ENCODE measurements around the gene CAMK2D. TPM values are rescaled to one million over a fixed set of nuclear protein-coding genes. Genes with fewer than 3 reads are reported as not detected.

Gene CAMK2D
- total RNA-seq, 1 experiment from 2014 or later = 32.1 TPM

DNA sequence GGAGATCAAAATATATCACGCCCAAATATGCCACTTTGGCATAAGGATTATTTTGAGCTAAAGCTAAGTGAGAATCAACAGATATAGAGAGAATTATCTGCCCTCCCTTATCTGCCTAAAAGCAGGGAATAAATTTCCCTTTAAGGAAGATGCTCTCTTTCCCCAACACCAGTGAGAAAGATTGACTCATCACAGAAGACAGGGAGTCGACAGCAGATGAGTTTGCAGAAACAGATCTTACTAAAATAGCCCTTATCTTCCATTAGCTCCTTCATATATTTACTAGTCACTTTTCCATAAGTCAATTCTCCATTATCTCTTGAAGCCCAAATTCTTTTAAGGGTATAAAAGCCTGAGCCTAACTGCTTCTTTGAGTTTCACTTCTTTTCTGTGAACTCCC is 156.6 kb downstream of the CAMK2D start:
- Mint-ChIP-seq H3K9me3 (ENCODE audit: unreplicated experiment) (peaks cover 12% of the 10 kb centered on the region), H3K4me1 (ENCODE audit: insufficient read depth, unreplicated experiment) (peaks cover 7% of the 10 kb centered on the region), H3K27ac (ENCODE audit: low read depth, unreplicated experiment) (no peak overlapping the region), H3K36me3 (ENCODE audit: insufficient read depth, unreplicated experiment) (no peaks in the 10 kb centered on the region), H3K4me3 (ENCODE audit: unreplicated experiment) (no peak overlapping the region), H3K27me3 (ENCODE audit: insufficient read depth, unreplicated experiment) (no peaks in the 10 kb centered on the region)
- intact Hi-C loops (cut with micrococcal nuclease) = no loop called here
- no peak for DNase-seq (ENCODE audit: unreplicated experiment)
- no TSS peak for BruUV-seq (replicated peaks)
- TF ChIP-seq, protein P1, sequence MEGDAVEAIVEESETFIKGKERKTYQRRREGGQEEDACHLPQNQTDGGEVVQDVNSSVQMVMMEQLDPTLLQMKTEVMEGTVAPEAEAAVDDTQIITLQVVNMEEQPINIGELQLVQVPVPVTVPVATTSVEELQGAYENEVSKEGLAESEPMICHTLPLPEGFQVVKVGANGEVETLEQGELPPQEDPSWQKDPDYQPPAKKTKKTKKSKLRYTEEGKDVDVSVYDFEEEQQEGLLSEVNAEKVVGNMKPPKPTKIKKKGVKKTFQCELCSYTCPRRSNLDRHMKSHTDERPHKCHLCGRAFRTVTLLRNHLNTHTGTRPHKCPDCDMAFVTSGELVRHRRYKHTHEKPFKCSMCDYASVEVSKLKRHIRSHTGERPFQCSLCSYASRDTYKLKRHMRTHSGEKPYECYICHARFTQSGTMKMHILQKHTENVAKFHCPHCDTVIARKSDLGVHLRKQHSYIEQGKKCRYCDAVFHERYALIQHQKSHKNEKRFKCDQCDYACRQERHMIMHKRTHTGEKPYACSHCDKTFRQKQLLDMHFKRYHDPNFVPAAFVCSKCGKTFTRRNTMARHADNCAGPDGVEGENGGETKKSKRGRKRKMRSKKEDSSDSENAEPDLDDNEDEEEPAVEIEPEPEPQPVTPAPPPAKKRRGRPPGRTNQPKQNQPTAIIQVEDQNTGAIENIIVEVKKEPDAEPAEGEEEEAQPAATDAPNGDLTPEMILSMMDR (IDR thresholded peaks at IDR 0.05; ENCODE audit: unreplicated experiment) = no peak
- ChIA-PET POLR2A (no interaction called here), CTCF (interaction anchor here (0.6 to 1.2 kb wide), 2 partner anchors 24 to 779 kb away, joined by 3 read pairs; no protein-coding TSS in a partner anchor)

DNA sequence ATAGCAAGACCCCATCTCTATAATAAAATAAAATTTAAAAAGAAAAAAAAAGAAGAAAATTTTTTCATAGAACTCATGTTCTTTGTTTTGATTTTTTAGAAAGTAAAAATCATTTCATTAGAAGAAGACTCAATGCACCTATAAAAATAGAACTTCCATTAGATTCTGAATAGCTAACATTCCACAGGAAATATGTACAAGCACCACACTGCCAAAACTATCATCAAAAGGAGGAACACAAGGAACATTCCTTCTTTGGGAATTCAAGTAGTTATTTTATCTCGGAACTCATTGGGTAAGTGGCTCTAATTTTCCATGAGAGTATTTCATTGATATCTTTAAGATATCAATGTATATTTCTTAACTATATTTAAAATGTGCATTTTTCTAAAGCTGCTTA is 157.6 kb downstream of the CAMK2D start:
- POLR2A ChIA-PET = no interaction called here
- no peaks in the 10 kb centered on the region for H3K36me3 Mint-ChIP-seq (ENCODE audit: insufficient read depth, unreplicated experiment)
- BruUV-seq (replicated peaks) = no TSS peak
- CTCF ChIA-PET = interaction anchor here (1.2 kb wide), 1 partner anchor 22 kb away, joined by 3 read pairs; no protein-coding TSS in a partner anchor
- H3K9me3 Mint-ChIP-seq (ENCODE audit: unreplicated experiment) = peaks cover 12% of the 10 kb centered on the region
- intact Hi-C loops (cut with micrococcal nuclease) = no loop called here
- H3K27ac Mint-ChIP-seq (ENCODE audit: low read depth, unreplicated experiment) = no peak overlapping the region
- H3K27me3 Mint-ChIP-seq (ENCODE audit: insufficient read depth, unreplicated experiment) = no peaks in the 10 kb centered on the region
- no peak for DNase-seq (ENCODE audit: unreplicated experiment)
- no peak overlapping the region for H3K4me3 Mint-ChIP-seq (ENCODE audit: unreplicated experiment)
- TF ChIP-seq, protein P1 (IDR thresholded peaks at IDR 0.05; ENCODE audit: unreplicated experiment) = no peak
- H3K4me1 Mint-ChIP-seq (ENCODE audit: insufficient read depth, unreplicated experiment) = peaks cover 7% of the 10 kb centered on the region

DNA sequence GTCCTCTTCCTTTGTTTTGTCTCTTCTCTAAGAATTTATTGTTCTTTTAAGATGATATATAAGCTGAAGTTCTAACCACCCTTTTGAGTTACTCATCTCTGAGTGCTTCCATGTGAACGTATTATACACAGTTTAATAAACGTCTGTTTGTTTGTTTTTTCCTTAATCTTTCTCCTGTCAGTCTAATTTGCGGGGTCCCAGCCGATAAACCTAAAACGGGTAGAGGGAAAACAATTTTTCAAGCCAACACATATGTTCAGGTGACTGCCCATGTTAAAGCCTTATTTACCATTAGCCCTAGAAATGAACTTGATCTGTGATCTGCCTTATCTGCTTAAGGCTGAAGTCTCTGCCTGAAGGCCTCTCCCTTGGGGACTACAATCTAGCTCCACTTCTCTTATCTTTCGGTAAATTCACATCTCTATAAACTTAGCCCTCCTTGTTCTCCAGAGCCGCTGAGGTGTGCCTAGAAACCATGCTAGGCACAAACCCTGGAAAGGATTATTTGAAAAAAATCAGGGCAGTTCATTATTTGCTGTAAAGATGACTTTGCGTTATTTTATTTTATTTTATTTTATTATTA is 158.8 kb downstream of the CAMK2D start:
- H3K4me3 Mint-ChIP-seq (ENCODE audit: unreplicated experiment) = no peak overlapping the region
- intact Hi-C loops (cut with micrococcal nuclease) = no loop called here

DNA sequence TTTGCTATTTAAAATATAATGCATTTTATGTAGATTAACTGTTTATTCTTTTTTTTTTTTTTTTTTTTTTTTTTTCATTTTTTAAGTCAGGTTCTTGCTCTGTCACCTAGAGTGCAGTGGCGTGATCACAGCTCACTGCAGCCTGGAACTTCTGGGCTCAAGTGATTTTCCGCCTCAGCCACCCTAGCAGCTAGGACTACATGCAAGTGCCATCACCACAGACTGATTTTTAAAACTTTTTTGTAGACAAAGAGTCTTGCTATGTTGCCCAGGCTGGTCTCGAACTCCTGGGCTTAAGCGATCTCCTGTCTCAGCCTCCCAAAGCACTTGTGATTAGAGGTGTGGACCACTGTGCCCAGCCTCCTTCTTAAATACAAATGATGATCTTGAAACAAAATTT is 159.9 kb downstream of the CAMK2D start:
- intact Hi-C loops (cut with micrococcal nuclease) = no loop called here

More for the DNA sequence above, 158.8 kb downstream of the CAMK2D start:
- CTCF ChIA-PET = interaction anchor here (0.9 kb wide), 1 partner anchor 10 kb away, joined by 4 read pairs; no protein-coding TSS in a partner anchor
- no peak for DNase-seq (ENCODE audit: unreplicated experiment)
- Mint-ChIP-seq H3K27ac (ENCODE audit: low read depth, unreplicated experiment) (no peak overlapping the region), H3K4me1 (ENCODE audit: insufficient read depth, unreplicated experiment) (peaks cover 7% of the 10 kb centered on the region), H3K9me3 (ENCODE audit: unreplicated experiment) (peaks cover 12% of the 10 kb centered on the region), H3K27me3 (ENCODE audit: insufficient read depth, unreplicated experiment) (no peaks in the 10 kb centered on the region), H3K36me3 (ENCODE audit: insufficient read depth, unreplicated experiment) (peaks cover 7% of the 10 kb centered on the region)
- POLR2A ChIA-PET = interaction anchor here (0.6 kb wide), 1 partner anchor 71 kb away, joined by 3 read pairs; no protein-coding TSS in a partner anchor
- TF ChIP-seq, protein P1 (IDR thresholded peaks at IDR 0.05; ENCODE audit: unreplicated experiment) = no peak
- no TSS peak for BruUV-seq (replicated peaks)

More for the DNA sequence above, 159.9 kb downstream of the CAMK2D start:
- no TSS peak for BruUV-seq (replicated peaks)
- peaks cover 11% of the 10 kb centered on the region for H3K36me3 Mint-ChIP-seq (ENCODE audit: insufficient read depth, unreplicated experiment)
- no peak overlapping the region for H3K27ac Mint-ChIP-seq (ENCODE audit: low read depth, unreplicated experiment)
- H3K4me3 Mint-ChIP-seq (ENCODE audit: unreplicated experiment) = no peak overlapping the region
- TF ChIP-seq, protein P1 (IDR thresholded peaks at IDR 0.05; ENCODE audit: unreplicated experiment) = no peak
- CTCF ChIA-PET = no interaction called here
- H3K9me3 Mint-ChIP-seq (ENCODE audit: unreplicated experiment) = peaks cover 7% of the 10 kb centered on the region
- no peak for DNase-seq (ENCODE audit: unreplicated experiment)
- no peaks in the 10 kb centered on the region for H3K27me3 Mint-ChIP-seq (ENCODE audit: insufficient read depth, unreplicated experiment)
- H3K4me1 Mint-ChIP-seq (ENCODE audit: insufficient read depth, unreplicated experiment) = peaks cover 7% of the 10 kb centered on the region
- POLR2A ChIA-PET = interaction anchor here (0.9 kb wide), 1 partner anchor 13 kb away, joined by 3 read pairs; no protein-coding TSS in a partner anchor

Data from MCF 10A (cell line).